ENCODE measurements around the gene PVALB.

- TF ChIP-seq, protein P1, sequence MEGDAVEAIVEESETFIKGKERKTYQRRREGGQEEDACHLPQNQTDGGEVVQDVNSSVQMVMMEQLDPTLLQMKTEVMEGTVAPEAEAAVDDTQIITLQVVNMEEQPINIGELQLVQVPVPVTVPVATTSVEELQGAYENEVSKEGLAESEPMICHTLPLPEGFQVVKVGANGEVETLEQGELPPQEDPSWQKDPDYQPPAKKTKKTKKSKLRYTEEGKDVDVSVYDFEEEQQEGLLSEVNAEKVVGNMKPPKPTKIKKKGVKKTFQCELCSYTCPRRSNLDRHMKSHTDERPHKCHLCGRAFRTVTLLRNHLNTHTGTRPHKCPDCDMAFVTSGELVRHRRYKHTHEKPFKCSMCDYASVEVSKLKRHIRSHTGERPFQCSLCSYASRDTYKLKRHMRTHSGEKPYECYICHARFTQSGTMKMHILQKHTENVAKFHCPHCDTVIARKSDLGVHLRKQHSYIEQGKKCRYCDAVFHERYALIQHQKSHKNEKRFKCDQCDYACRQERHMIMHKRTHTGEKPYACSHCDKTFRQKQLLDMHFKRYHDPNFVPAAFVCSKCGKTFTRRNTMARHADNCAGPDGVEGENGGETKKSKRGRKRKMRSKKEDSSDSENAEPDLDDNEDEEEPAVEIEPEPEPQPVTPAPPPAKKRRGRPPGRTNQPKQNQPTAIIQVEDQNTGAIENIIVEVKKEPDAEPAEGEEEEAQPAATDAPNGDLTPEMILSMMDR (IDR thresholded peaks at IDR 0.05) = no peak
- TF ChIP-seq ZNF302 (CRISPR knock-in tag; IDR thresholded peaks at IDR 0.05) (no peak), PHF8 (IDR thresholded peaks at IDR 0.05; ENCODE audit: borderline replicate concordance, low read depth) (no peak), EP300 (IDR thresholded peaks at IDR 0.05) (no peak), HOXB5 (CRISPR knock-in tag; IDR thresholded peaks at IDR 0.05) (no peak), MAZ (IDR thresholded peaks at IDR 0.05; ENCODE audit: borderline replicate concordance, low read depth, low read length) (no peak), JUN (IDR thresholded peaks at IDR 0.05) (no peak)
- TF ChIP-seq, protein P2, sequence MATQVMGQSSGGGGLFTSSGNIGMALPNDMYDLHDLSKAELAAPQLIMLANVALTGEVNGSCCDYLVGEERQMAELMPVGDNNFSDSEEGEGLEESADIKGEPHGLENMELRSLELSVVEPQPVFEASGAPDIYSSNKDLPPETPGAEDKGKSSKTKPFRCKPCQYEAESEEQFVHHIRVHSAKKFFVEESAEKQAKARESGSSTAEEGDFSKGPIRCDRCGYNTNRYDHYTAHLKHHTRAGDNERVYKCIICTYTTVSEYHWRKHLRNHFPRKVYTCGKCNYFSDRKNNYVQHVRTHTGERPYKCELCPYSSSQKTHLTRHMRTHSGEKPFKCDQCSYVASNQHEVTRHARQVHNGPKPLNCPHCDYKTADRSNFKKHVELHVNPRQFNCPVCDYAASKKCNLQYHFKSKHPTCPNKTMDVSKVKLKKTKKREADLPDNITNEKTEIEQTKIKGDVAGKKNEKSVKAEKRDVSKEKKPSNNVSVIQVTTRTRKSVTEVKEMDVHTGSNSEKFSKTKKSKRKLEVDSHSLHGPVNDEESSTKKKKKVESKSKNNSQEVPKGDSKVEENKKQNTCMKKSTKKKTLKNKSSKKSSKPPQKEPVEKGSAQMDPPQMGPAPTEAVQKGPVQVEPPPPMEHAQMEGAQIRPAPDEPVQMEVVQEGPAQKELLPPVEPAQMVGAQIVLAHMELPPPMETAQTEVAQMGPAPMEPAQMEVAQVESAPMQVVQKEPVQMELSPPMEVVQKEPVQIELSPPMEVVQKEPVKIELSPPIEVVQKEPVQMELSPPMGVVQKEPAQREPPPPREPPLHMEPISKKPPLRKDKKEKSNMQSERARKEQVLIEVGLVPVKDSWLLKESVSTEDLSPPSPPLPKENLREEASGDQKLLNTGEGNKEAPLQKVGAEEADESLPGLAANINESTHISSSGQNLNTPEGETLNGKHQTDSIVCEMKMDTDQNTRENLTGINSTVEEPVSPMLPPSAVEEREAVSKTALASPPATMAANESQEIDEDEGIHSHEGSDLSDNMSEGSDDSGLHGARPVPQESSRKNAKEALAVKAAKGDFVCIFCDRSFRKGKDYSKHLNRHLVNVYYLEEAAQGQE (IDR thresholded peaks at IDR 0.05) = no peak
These were observed 14.9 kb upstream of the PVALB start for GRCh38 chr22:36831717-36832116.

Measured in A549 (cell line).